ENCODE measurements around the gene PAGE3.

The PAGE3 gene, protein sequence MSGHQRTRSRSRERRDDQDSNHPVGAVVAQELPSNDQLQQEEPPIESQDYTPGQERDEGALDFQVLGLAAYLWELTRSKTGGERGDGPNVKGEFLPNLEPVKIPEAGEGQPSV

DNA sequence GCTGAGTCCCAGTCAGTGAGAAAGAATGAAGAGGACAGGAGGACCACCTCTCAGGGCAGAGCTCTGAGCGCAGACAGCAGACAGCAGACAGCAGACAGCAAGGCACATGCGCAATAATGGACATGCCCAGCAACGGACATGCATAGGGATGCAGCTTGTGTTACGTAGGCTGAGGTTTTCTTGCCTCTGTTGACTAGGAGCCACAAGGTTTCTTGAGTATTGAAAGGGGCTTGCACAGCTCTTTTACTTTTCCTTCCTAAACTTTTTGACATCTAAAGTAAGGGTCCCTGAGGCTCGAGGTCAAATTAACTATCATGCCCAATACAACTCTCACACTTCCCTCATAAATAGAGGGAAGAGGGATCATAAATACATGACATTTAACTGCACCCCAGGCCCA is at the start of gene PAGE3:
Gene PAGE3, minus strand, starts transcription at position 101 of the 400 bp plus-strand sequence. CDS start 1,013 bp downstream, outside the sequence.
- TF ChIP-seq, protein P1, sequence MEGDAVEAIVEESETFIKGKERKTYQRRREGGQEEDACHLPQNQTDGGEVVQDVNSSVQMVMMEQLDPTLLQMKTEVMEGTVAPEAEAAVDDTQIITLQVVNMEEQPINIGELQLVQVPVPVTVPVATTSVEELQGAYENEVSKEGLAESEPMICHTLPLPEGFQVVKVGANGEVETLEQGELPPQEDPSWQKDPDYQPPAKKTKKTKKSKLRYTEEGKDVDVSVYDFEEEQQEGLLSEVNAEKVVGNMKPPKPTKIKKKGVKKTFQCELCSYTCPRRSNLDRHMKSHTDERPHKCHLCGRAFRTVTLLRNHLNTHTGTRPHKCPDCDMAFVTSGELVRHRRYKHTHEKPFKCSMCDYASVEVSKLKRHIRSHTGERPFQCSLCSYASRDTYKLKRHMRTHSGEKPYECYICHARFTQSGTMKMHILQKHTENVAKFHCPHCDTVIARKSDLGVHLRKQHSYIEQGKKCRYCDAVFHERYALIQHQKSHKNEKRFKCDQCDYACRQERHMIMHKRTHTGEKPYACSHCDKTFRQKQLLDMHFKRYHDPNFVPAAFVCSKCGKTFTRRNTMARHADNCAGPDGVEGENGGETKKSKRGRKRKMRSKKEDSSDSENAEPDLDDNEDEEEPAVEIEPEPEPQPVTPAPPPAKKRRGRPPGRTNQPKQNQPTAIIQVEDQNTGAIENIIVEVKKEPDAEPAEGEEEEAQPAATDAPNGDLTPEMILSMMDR (IDR thresholded peaks at IDR 0.05; ENCODE audit: low read depth, low read length) = no peak
- TF ChIP-seq POLR2A (IDR thresholded peaks at IDR 0.05; ENCODE audit: extremely low read depth, insufficient read length) (no peak), MYC (IDR thresholded peaks at IDR 0.05; ENCODE audit: low read depth, low read length) (no peak)
- TF ChIP-seq, protein P2, sequence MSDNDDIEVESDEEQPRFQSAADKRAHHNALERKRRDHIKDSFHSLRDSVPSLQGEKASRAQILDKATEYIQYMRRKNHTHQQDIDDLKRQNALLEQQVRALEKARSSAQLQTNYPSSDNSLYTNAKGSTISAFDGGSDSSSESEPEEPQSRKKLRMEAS (IDR thresholded peaks at IDR 0.05; ENCODE audit: low read depth, low read length) = no peak
- DNase-seq (ENCODE audit: low read depth) = no peak
- no peak within 1 kb of the TSS for H3K4me3 ChIP-seq (ENCODE audit: low read depth, low read length)

DNA sequence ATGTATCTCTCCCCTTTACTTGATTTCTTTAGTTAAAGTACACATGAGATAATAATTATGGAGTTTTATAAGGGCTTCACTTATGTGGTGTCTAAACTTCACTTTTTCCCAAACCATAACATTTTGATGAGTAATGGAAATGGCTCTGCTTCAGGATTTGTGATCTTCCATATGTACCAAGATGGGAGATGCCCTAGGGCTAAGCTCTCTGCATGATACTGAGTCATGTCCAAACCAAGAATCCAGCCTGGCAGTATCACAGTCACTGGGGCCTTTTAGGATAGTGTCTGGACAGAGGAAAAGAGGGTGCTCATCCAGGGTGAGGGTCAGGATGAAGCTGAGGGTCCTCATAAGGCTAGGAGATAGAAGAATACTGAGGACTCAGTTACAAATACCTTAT is 47.9 kb upstream of the PAGE3 start:
- H3K4me3 ChIP-seq (ENCODE audit: low read depth, low read length) = no peak overlapping the region
- TF ChIP-seq, protein P1 (IDR thresholded peaks at IDR 0.05; ENCODE audit: low read depth, low read length) = no peak
- no peak for TF ChIP-seq POLR2A (IDR thresholded peaks at IDR 0.05; ENCODE audit: extremely low read depth, insufficient read length)
- TF ChIP-seq, protein P2 (IDR thresholded peaks at IDR 0.05; ENCODE audit: low read depth, low read length) = no peak
- TF ChIP-seq MYC (IDR thresholded peaks at IDR 0.05; ENCODE audit: low read depth, low read length) = no peak
- DNase-seq (ENCODE audit: low read depth) = no peak

DNA sequence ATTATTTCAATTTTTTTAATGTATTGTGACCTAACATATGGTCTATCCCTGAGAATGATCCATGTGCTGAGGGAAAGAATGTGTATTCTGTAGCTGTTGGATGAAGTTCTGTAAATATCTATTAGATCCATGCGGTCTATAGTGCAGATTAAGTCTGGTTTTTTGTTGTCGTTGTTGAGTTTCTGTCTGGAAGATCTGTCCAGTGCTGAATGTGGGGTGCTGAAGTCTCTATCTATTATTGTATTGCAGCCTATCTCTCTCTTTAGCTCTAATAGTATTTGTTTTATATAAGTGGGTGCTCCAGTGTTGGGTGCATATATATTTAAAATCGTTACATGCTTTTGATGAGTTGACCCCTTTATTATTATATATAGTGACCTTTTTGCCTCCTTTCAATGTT is 26.2 kb upstream of the PAGE3 start:
- no peak for DNase-seq (ENCODE audit: low read depth)
- H3K4me3 ChIP-seq (ENCODE audit: low read depth, low read length) = no peak overlapping the region
- TF ChIP-seq, protein P2 (IDR thresholded peaks at IDR 0.05; ENCODE audit: low read depth, low read length) = no peak
- no peak for TF ChIP-seq MYC (IDR thresholded peaks at IDR 0.05; ENCODE audit: low read depth, low read length)

DNA sequence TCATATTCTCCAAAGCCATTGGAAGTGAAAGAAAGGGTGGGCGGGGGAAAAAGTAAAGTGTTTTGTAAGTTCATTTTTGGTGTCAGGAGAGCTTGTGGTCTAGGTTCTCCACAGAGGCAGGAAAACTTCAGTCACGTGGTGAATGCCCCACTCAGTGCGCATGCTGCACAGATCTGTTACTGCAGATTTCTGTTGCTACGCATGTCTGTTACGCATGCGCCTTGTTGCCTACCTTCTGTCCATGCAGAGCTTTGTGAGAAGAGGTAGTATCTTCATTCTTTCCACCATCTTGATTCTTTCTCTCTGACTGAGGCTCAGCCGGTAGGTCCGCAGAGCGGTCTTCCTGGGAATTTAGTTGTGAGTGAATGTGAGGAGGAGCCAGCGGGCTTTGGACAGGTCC is 15.1 kb upstream of the PAGE3 start:
- no peak for DNase-seq (ENCODE audit: low read depth)
- no peak overlapping the region for H3K4me3 ChIP-seq (ENCODE audit: low read depth, low read length)
- TF ChIP-seq, protein P1 (IDR thresholded peaks at IDR 0.05; ENCODE audit: low read depth, low read length) = no peak
- TF ChIP-seq POLR2A (IDR thresholded peaks at IDR 0.05; ENCODE audit: extremely low read depth, insufficient read length) (no peak), MYC (IDR thresholded peaks at IDR 0.05; ENCODE audit: low read depth, low read length) (no peak)
- TF ChIP-seq, protein P2 (IDR thresholded peaks at IDR 0.05; ENCODE audit: low read depth, low read length) = no peak

DNA sequence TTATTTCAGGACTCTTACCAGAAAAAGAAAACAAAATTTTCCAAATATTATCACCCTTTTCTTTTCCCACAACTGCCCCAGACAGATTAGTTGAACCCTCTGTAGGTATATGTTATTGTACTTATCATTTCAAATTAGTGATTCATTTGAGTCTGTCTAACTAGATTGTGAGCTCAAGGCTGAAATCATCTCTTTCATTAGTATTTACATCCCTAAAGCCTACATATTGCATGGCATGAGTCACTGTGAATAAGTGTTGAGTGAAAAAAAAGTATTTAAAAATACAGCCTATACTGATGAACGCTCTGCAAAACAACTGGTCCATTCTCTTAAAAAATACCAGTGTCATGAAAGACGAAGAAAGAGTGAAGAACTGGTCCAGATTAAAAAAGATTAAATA is 3.9 kb downstream of the PAGE3 start:
- no peak overlapping the region for H3K4me3 ChIP-seq (ENCODE audit: low read depth, low read length)
- DNase-seq (ENCODE audit: low read depth) = no peak
- TF ChIP-seq POLR2A (IDR thresholded peaks at IDR 0.05; ENCODE audit: extremely low read depth, insufficient read length) (no peak), MYC (IDR thresholded peaks at IDR 0.05; ENCODE audit: low read depth, low read length) (no peak)
- TF ChIP-seq, protein P2 (IDR thresholded peaks at IDR 0.05; ENCODE audit: low read depth, low read length) = no peak
- TF ChIP-seq, protein P1 (IDR thresholded peaks at IDR 0.05; ENCODE audit: low read depth, low read length) = no peak

DNA sequence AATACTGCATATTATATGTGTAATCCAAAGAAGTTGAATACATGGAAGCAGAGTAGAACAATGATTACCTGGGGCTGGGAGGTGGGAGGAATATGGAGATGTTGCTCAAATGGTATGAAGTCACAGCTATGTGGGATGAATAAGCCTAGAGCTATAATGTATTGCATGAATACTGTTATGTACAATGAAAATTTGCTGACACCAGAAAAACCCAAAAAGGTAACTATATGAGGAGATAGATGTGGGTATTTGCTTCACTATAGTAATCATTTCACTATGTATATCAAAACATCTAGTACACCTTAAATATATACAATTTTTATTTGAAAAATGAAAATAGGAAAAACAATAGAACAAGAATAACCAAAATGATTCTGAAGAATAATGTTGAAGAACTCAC is 11.2 kb downstream of the PAGE3 start:
- no peak for DNase-seq (ENCODE audit: low read depth)
- TF ChIP-seq, protein P2 (IDR thresholded peaks at IDR 0.05; ENCODE audit: low read depth, low read length) = no peak
- TF ChIP-seq POLR2A (IDR thresholded peaks at IDR 0.05; ENCODE audit: extremely low read depth, insufficient read length) (no peak), MYC (IDR thresholded peaks at IDR 0.05; ENCODE audit: low read depth, low read length) (no peak)
- TF ChIP-seq, protein P1 (IDR thresholded peaks at IDR 0.05; ENCODE audit: low read depth, low read length) = no peak
- no peak overlapping the region for H3K4me3 ChIP-seq (ENCODE audit: low read depth, low read length)
